Measurements from ENCODE around the gene RYR3. TPM values are rescaled to one million over a fixed set of nuclear protein-coding genes. Genes with fewer than 3 reads are reported as not detected.

Gene RYR3
- total RNA-seq, 4 donors from 2014 or later, result 9.1 to 64.0 (median 30.4) TPM

GRCh38 chr15:33374226-33374914 lies 63.6 kb downstream of the RYR3 start:
- H3K27ac ChIP-seq, result no peak overlapping the region
- TF ChIP-seq CTCF (IDR thresholded peaks at IDR 0.05) (no peak), POLR2A (IDR thresholded peaks at IDR 0.05) (no peak)
- DNase-seq, result no peak
- intact Hi-C loops (cut with DNase I; ENCODE audit: low total_unique reads), result no loop called here
- no peaks in the 10 kb centered on the region for H3K9me3 ChIP-seq
- no peaks in the 10 kb centered on the region for H3K27me3 ChIP-seq
- no peaks in the 10 kb centered on the region for H3K4me1 ChIP-seq
- H3K36me3 ChIP-seq, result no peaks in the 10 kb centered on the region
- H3K4me3 ChIP-seq, result no peak overlapping the region

- Histone ChIP-seq H3K9me3 (no peaks in the 10 kb centered on the region), H3K4me1 (no peaks in the 10 kb centered on the region), H3K4me3 (no peak overlapping the region), H3K27ac (no peak overlapping the region), H3K27me3 (no peaks in the 10 kb centered on the region), H3K36me3 (no peaks in the 10 kb centered on the region)
- intact Hi-C loops (cut with DNase I; ENCODE audit: low total_unique reads), result no loop called here
- no peak for DNase-seq
- TF ChIP-seq CTCF (IDR thresholded peaks at IDR 0.05) (no peak), POLR2A (IDR thresholded peaks at IDR 0.05) (no peak)
These were observed 64.5 kb downstream of the RYR3 start for GRCh38 chr15:33375236-33375635.

- intact Hi-C loops (cut with DNase I; ENCODE audit: low total_unique reads), result no loop called here
- no peak for TF ChIP-seq POLR2A (IDR thresholded peaks at IDR 0.05)
- no peak for TF ChIP-seq CTCF (IDR thresholded peaks at IDR 0.05)
- Histone ChIP-seq H3K9me3 (no peaks in the 10 kb centered on the region), H3K27me3 (no peaks in the 10 kb centered on the region), H3K4me1 (no peaks in the 10 kb centered on the region), H3K4me3 (no peak overlapping the region), H3K36me3 (no peaks in the 10 kb centered on the region), H3K27ac (no peak overlapping the region)
- no peak for DNase-seq
These were observed 66.4 kb downstream of the RYR3 start for GRCh38 chr15:33377204-33377603.

- no peaks in the 10 kb centered on the region for H3K4me1 ChIP-seq
- H3K4me3 ChIP-seq, result no peak overlapping the region
- no peak overlapping the region for H3K27ac ChIP-seq
- H3K27me3 ChIP-seq, result no peaks in the 10 kb centered on the region
- no peaks in the 10 kb centered on the region for H3K36me3 ChIP-seq
- intact Hi-C loops (cut with DNase I; ENCODE audit: low total_unique reads), result no loop called here
- no peak for DNase-seq
- TF ChIP-seq CTCF (IDR thresholded peaks at IDR 0.05) (no peak), POLR2A (IDR thresholded peaks at IDR 0.05) (no peak)
- no peaks in the 10 kb centered on the region for H3K9me3 ChIP-seq
These were observed 68.2 kb downstream of the RYR3 start for GRCh38 chr15:33378866-33379480.

GRCh38 chr15:33380406-33380805 lies 69.6 kb downstream of the RYR3 start:
- H3K9me3 ChIP-seq, result no peaks in the 10 kb centered on the region
- intact Hi-C loops (cut with DNase I; ENCODE audit: low total_unique reads), result no loop called here
- H3K4me3 ChIP-seq, result no peak overlapping the region
- no peak overlapping the region for H3K27ac ChIP-seq
- H3K36me3 ChIP-seq, result no peaks in the 10 kb centered on the region
- DNase-seq, result no peak
- TF ChIP-seq CTCF (IDR thresholded peaks at IDR 0.05) (no peak), POLR2A (IDR thresholded peaks at IDR 0.05) (no peak)
- no peaks in the 10 kb centered on the region for H3K4me1 ChIP-seq
- no peaks in the 10 kb centered on the region for H3K27me3 ChIP-seq
